Keratinocyte (primary cell): ENCODE data around the gene ABCC9. TPM values are rescaled to one million over a fixed set of nuclear protein-coding genes. Genes with fewer than 3 reads are reported as not detected.

Experiments
- DNase-seq: peaks from one replicate; pipeline ENCODE4 v3.0.0-alpha.2; 2011; ENCODE audit warnings: low read depth, missing footprints, low spot score
- FAIRE-seq: peaks from 2 replicates; lab custom pipeline; 2011; peaks lifted over from hg19 to GRCh38; lab: Jason Lieb, UNC
- H2AFZ ChIP-seq: 2 replicates; pipeline ENCODE4 v1.6.0; 2012; ENCODE audit warnings: low read length, control low read depth, inconsistent platforms; ENCODE audit not compliant: control insufficient read depth
- H3K27ac ChIP-seq: 2 replicates; pipeline ENCODE4 v1.5.1; 2011; ENCODE audit warnings: low read length; ENCODE audit not compliant: control insufficient read depth, insufficient read depth
- H3K27me3 ChIP-seq: 3 replicates; pipeline ENCODE4 v1.6.0; 2011; ENCODE audit warnings: low read length; ENCODE audit not compliant: control insufficient read depth, insufficient read depth; ENCODE audit errors: extremely low read depth
- H3K36me3 ChIP-seq, 2 experiments: 2 replicates in 1 of 2; 3 replicates in 1 of 2; pipeline ENCODE4 v1.5.1; 2011; ENCODE audit warnings: low read length in 2 of 2, mild to moderate bottlenecking in 1 of 2; ENCODE audit not compliant: control insufficient read depth in 2 of 2, insufficient read depth in 2 of 2; ENCODE audit errors: extremely low read depth in 1 of 2
- H3K4me1 ChIP-seq: 3 replicates; pipeline ENCODE4 v1.5.1; 2011; ENCODE audit warnings: low read length; ENCODE audit not compliant: control insufficient read depth, insufficient read depth; ENCODE audit errors: extremely low read depth
- H3K4me2 ChIP-seq: 3 replicates; pipeline ENCODE4 v1.6.0; 2011; ENCODE audit warnings: low read depth, low read length; ENCODE audit not compliant: control insufficient read depth, insufficient read depth; ENCODE audit errors: extremely low read depth
- H3K4me3 ChIP-seq, 3 experiments: fragments of 200-600 bp in 1 of 3; sonication (generic) in 1 of 3; 2 replicates in 2 of 3; 3 replicates in 1 of 3; pipeline ENCODE4 v1.5.1; 2011 to 2016; ENCODE audit warnings: low read length in 3 of 3, mild to moderate bottlenecking in 3 of 3, control low read depth in 2 of 3, inconsistent platforms in 1 of 3, low read depth in 1 of 3, mixed read lengths in 1 of 3, mixed run types in 1 of 3, moderate library complexity in 1 of 3; ENCODE audit not compliant: control insufficient read depth in 2 of 3, insufficient read depth in 2 of 3; ENCODE audit errors: extremely low read depth in 1 of 3
- H3K79me2 ChIP-seq: 2 replicates; pipeline ENCODE4 v1.6.0; 2012; ENCODE audit warnings: low read length; ENCODE audit not compliant: control insufficient read depth, insufficient read depth
- H3K9ac ChIP-seq: 3 replicates; pipeline ENCODE4 v1.6.0; 2011; ENCODE audit warnings: low read length; ENCODE audit not compliant: control insufficient read depth, insufficient read depth; ENCODE audit errors: extremely low read depth
- H3K9me1 ChIP-seq: 3 replicates; pipeline ENCODE4 v1.6.0; 2011; ENCODE audit warnings: low read length; ENCODE audit not compliant: control insufficient read depth, insufficient read depth; ENCODE audit errors: extremely low read depth
- H3K9me3 ChIP-seq: 2 replicates; pipeline ENCODE4 v1.5.1; 2012; ENCODE audit warnings: low read depth, low read length; ENCODE audit not compliant: control insufficient read depth
- H4K20me1 ChIP-seq: 3 replicates; pipeline ENCODE4 v1.6.0; 2011; ENCODE audit warnings: low read length; ENCODE audit not compliant: control insufficient read depth, insufficient read depth; ENCODE audit errors: extremely low read depth
- EZH2 ChIP-seq: IDR thresholded peaks from one replicate; pipeline ENCODE4 v1.6.1; 2012; ENCODE audit warnings: inconsistent platforms, mild to moderate bottlenecking, low read length, moderate library complexity
- dilution Hi-C: fragments of 300-500 bp; cut with MboI; formaldehyde crosslinking; loops from one replicate; pipeline ENCODE4 v1.7.0; 2020; ENCODE audit warnings: low sequenced_read_pairs; ENCODE audit not compliant: extremely low pct_ligation_motif_present
- polyA plus RNA-seq, 5 experiments: library from polyadenylated mRNA; depleted of rRNA in 3 of 5; stranded (reverse) in 3 of 5; stranded (forward) in 1 of 5; unstranded in 1 of 5; fragments of >200 nt; gene quantifications; 1 replicate in 1 of 5; 2 replicates in 3 of 5; 3 replicates in 1 of 5; pipeline versions ENCODE4 v1.2.1 to v1.2.3, GENCODE V29; 2011 to 2012; ENCODE audit warnings: missing spikeins in 2 of 5, low read depth in 1 of 5, low replicate concordance in 1 of 5
- TF ChIP-seq, protein P1 (sequence below), 3 experiments: IDR thresholded peaks in 1 of 3; conservative IDR thresholded peaks in 1 of 3; optimal IDR thresholded peaks in 1 of 3; 2 replicates in 2 of 3; 3 replicates in 1 of 3; pipeline versions ENCODE3 to v1.5.1; 2011; ENCODE audit warnings: low read length in 3 of 3, mild to moderate bottlenecking in 3 of 3, moderate library complexity in 2 of 3, control low read depth in 1 of 3, inconsistent platforms in 1 of 3; ENCODE audit not compliant: insufficient read depth in 2 of 3; ENCODE audit errors: extremely low read depth in 1 of 3

ABCC9 gene
- polyA plus RNA-seq, 1 donor (not counting 4 experiments of a cell fraction or from before 2014, with no cell fraction given) = not detected

DNA sequence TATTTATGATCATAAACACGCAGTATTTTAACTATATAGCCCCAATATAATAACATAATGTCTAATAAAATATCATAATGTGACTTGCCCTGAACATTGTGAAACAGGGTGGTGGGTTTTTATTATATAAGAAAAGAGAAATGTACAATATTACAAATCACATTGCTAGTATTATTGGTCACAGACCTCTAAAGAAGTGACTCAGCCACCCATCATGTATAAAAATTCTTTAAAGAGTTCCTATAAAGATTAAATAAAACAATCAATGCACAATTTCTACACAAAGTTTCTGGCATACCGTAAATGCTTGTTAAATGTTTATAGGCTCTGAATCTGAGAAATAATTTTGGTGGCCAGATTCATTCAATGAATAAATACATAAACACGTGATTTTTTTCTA lies 28.9 kb downstream of the ABCC9 start:
- DNase-seq (no peak), FAIRE-seq (no peak)
- dilution Hi-C loops = no loop called here
- H3K4me2 ChIP-seq = no peak overlapping the region
- H3K27ac ChIP-seq = no peak overlapping the region
- no peaks in the 10 kb centered on the region for H3K9me3 ChIP-seq
- no peak overlapping the region for H3K9ac ChIP-seq
- H3K27me3 ChIP-seq = no peaks in the 10 kb centered on the region
- no peaks in the 10 kb centered on the region for H3K36me3 ChIP-seq
- no peaks in the 10 kb centered on the region for H3K4me1 ChIP-seq
- H3K79me2 ChIP-seq = no peaks in the 10 kb centered on the region
- no peaks in the 10 kb centered on the region for H3K9me1 ChIP-seq
- no peaks in the 10 kb centered on the region for H4K20me1 ChIP-seq
- H2AFZ ChIP-seq = no peak overlapping the region
- H3K4me3 ChIP-seq = no peak overlapping the region
- TF ChIP-seq, protein P1, sequence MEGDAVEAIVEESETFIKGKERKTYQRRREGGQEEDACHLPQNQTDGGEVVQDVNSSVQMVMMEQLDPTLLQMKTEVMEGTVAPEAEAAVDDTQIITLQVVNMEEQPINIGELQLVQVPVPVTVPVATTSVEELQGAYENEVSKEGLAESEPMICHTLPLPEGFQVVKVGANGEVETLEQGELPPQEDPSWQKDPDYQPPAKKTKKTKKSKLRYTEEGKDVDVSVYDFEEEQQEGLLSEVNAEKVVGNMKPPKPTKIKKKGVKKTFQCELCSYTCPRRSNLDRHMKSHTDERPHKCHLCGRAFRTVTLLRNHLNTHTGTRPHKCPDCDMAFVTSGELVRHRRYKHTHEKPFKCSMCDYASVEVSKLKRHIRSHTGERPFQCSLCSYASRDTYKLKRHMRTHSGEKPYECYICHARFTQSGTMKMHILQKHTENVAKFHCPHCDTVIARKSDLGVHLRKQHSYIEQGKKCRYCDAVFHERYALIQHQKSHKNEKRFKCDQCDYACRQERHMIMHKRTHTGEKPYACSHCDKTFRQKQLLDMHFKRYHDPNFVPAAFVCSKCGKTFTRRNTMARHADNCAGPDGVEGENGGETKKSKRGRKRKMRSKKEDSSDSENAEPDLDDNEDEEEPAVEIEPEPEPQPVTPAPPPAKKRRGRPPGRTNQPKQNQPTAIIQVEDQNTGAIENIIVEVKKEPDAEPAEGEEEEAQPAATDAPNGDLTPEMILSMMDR (optimal IDR thresholded peaks at IDR 0.05 in 1 of 3, IDR thresholded peaks at IDR 0.05 in 1 of 3, conservative IDR thresholded peaks at IDR 0.05 in 1 of 3; ENCODE audit: extremely low read depth in 1 of 3, insufficient read depth in 2 of 3, low read length in 3 of 3) = no peak
- no peak for TF ChIP-seq EZH2

DNA sequence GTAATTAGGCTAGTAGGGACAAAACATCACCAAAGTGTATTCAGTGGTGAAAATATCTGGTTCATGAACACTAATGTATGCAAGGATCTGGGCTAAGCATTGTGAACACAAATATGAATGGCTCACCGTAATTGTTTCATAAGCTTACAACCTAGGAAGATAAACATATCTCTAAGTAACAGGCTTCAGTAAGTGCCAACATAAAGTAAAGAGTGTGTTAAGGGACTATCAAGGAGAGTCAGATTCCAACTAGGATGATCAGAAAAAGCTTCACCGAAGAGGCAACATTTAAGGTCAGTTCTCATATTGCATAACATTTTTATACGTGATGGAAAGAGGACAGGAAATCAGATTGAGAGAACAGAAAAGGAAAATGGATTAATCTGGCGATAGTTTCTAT lies 29.4 kb downstream of the ABCC9 start:
- H3K4me2 ChIP-seq = no peak overlapping the region
- dilution Hi-C loops = no loop called here

More for the DNA sequence above, 29.4 kb downstream of the ABCC9 start:
- no peaks in the 10 kb centered on the region for H3K27me3 ChIP-seq
- H3K9me3 ChIP-seq = no peaks in the 10 kb centered on the region
- no peak overlapping the region for H2AFZ ChIP-seq
- no peak overlapping the region for H3K9ac ChIP-seq
- FAIRE-seq = no peak
- H3K36me3 ChIP-seq = no peaks in the 10 kb centered on the region
- H3K9me1 ChIP-seq = no peaks in the 10 kb centered on the region
- H3K4me1 ChIP-seq = no peaks in the 10 kb centered on the region
- no peak overlapping the region for H3K4me3 ChIP-seq
- no peaks in the 10 kb centered on the region for H3K79me2 ChIP-seq
- DNase-seq = no peak
- H3K27ac ChIP-seq = no peak overlapping the region
- TF ChIP-seq, protein P1 (optimal IDR thresholded peaks at IDR 0.05 in 1 of 3, IDR thresholded peaks at IDR 0.05 in 1 of 3, conservative IDR thresholded peaks at IDR 0.05 in 1 of 3; ENCODE audit: extremely low read depth in 1 of 3, insufficient read depth in 2 of 3, low read length in 3 of 3) = no peak
- TF ChIP-seq EZH2 = no peak
- no peaks in the 10 kb centered on the region for H4K20me1 ChIP-seq
